ENCODE results near the gene FOXJ2.
"Not testable (repeated sequence)": the region's sequence is repeated elsewhere in the genome, so short reads cannot be mapped to it uniquely, and the experiment has no call there.

Gene FOXJ2
- total RNA-seq = 57.8 to 70.6 (median 65.2) reads per million in 3 donors

- H3K36me3 ChIP-seq (ENCODE audit: control insufficient read depth, insufficient read depth, low read length) = no peaks in the 10 kb centered on the region
- H3K9me3 ChIP-seq (ENCODE audit: control insufficient read depth, low read length) = no peaks in the 10 kb centered on the region
- H3K4me1 ChIP-seq (ENCODE audit: control insufficient read depth, insufficient read depth, low read length, poor library complexity, severe bottlenecking) = peaks cover 44% of the 10 kb centered on the region
- H3K27ac ChIP-seq (ENCODE audit: insufficient read depth, low read length, poor library complexity, severe bottlenecking) = peak within 1 kb of the TSS; percentile 95
- DNase-seq = peak; percentile 69 to 74 (median 71)
- no peaks in the 10 kb centered on the region for H3K27me3 ChIP-seq (replicated peaks; ENCODE audit: control insufficient read depth, insufficient read depth, low read length, poor library complexity, severe bottlenecking)
- peak within 1 kb of the TSS; percentile 94 for H3K4me3 ChIP-seq (ENCODE audit: insufficient read depth, low read depth, low read length, poor library complexity, severe bottlenecking)
These were observed at the start of gene FOXJ2 for GRCh38 chr12:8032242-8033152. Gene FOXJ2 (plus strand): TSS chr12:8032716. CDS start chr12:8039833, 7,117 bp downstream.

GRCh38 chr12:7983019-7983418 lies 49.5 kb upstream of the FOXJ2 start:
- H3K27ac ChIP-seq (ENCODE audit: insufficient read depth, low read length, poor library complexity, severe bottlenecking); H3K4me1 ChIP-seq (ENCODE audit: control insufficient read depth, insufficient read depth, low read length, poor library complexity, severe bottlenecking); DNase-seq: not testable (repeated sequence)

GRCh38 chr12:7983460-7983859 lies 49.1 kb upstream of the FOXJ2 start:
- H3K36me3 ChIP-seq (ENCODE audit: control insufficient read depth, insufficient read depth, low read length); H3K4me1 ChIP-seq (ENCODE audit: control insufficient read depth, insufficient read depth, low read length, poor library complexity, severe bottlenecking); H3K27ac ChIP-seq (ENCODE audit: insufficient read depth, low read length, poor library complexity, severe bottlenecking); H3K4me3 ChIP-seq (ENCODE audit: insufficient read depth, low read depth, low read length, poor library complexity, severe bottlenecking); H3K27me3 ChIP-seq (replicated peaks; ENCODE audit: control insufficient read depth, insufficient read depth, low read length, poor library complexity, severe bottlenecking); DNase-seq; H3K9me3 ChIP-seq (ENCODE audit: control insufficient read depth, low read length): not testable (repeated sequence)

More at GRCh38 chr12:7983019-7983418, 49.5 kb upstream of the FOXJ2 start:
- not testable (repeated sequence) for H3K4me3 ChIP-seq (ENCODE audit: insufficient read depth, low read depth, low read length, poor library complexity, severe bottlenecking); H3K27me3 ChIP-seq (replicated peaks; ENCODE audit: control insufficient read depth, insufficient read depth, low read length, poor library complexity, severe bottlenecking); H3K9me3 ChIP-seq (ENCODE audit: control insufficient read depth, low read length); H3K36me3 ChIP-seq (ENCODE audit: control insufficient read depth, insufficient read depth, low read length)

- Histone ChIP-seq H3K9me3 (ENCODE audit: control insufficient read depth, low read length) (no peaks in the 10 kb centered on the region), H3K36me3 (ENCODE audit: control insufficient read depth, insufficient read depth, low read length) (no peaks in the 10 kb centered on the region), H3K27ac (ENCODE audit: insufficient read depth, low read length, poor library complexity, severe bottlenecking) (no peak overlapping the region), H3K27me3 (replicated peaks; ENCODE audit: control insufficient read depth, insufficient read depth, low read length, poor library complexity, severe bottlenecking) (no peaks in the 10 kb centered on the region), H3K4me1 (ENCODE audit: control insufficient read depth, insufficient read depth, low read length, poor library complexity, severe bottlenecking) (peaks cover 11% of the 10 kb centered on the region), H3K4me3 (ENCODE audit: insufficient read depth, low read depth, low read length, poor library complexity, severe bottlenecking) (no peak overlapping the region)
- no peak for DNase-seq
These were observed 47.6 kb upstream of the FOXJ2 start for GRCh38 chr12:7984900-7985299.

- H3K27ac ChIP-seq (ENCODE audit: insufficient read depth, low read length, poor library complexity, severe bottlenecking) = no peak overlapping the region
- peaks cover 20% of the 10 kb centered on the region for H3K4me1 ChIP-seq (ENCODE audit: control insufficient read depth, insufficient read depth, low read length, poor library complexity, severe bottlenecking)
- no peaks in the 10 kb centered on the region for H3K9me3 ChIP-seq (ENCODE audit: control insufficient read depth, low read length)
- H3K27me3 ChIP-seq (replicated peaks; ENCODE audit: control insufficient read depth, insufficient read depth, low read length, poor library complexity, severe bottlenecking) = no peaks in the 10 kb centered on the region
- no peak for DNase-seq
- no peaks in the 10 kb centered on the region for H3K36me3 ChIP-seq (ENCODE audit: control insufficient read depth, insufficient read depth, low read length)
- H3K4me3 ChIP-seq (ENCODE audit: insufficient read depth, low read depth, low read length, poor library complexity, severe bottlenecking) = no peak overlapping the region
These were observed 46.6 kb upstream of the FOXJ2 start for GRCh38 chr12:7985802-7986418.

- Histone ChIP-seq H3K4me3 (ENCODE audit: insufficient read depth, low read depth, low read length, poor library complexity, severe bottlenecking) (peak overlapping the region; percentile 10), H3K27me3 (replicated peaks; ENCODE audit: control insufficient read depth, insufficient read depth, low read length, poor library complexity, severe bottlenecking) (no peaks in the 10 kb centered on the region), H3K36me3 (ENCODE audit: control insufficient read depth, insufficient read depth, low read length) (no peaks in the 10 kb centered on the region), H3K9me3 (ENCODE audit: control insufficient read depth, low read length) (no peaks in the 10 kb centered on the region), H3K4me1 (ENCODE audit: control insufficient read depth, insufficient read depth, low read length, poor library complexity, severe bottlenecking) (peaks cover 30% of the 10 kb centered on the region), H3K27ac (ENCODE audit: insufficient read depth, low read length, poor library complexity, severe bottlenecking) (peak overlapping the region; percentile 49)
- DNase-seq = peak; percentile 34 to 59 (median 58)
These were observed 42.6 kb upstream of the FOXJ2 start for GRCh38 chr12:7989827-7990491.

GRCh38 chr12:7991535-7991934 lies 41.0 kb upstream of the FOXJ2 start:
- H3K4me3 ChIP-seq (ENCODE audit: insufficient read depth, low read depth, low read length, poor library complexity, severe bottlenecking) = no peak overlapping the region
- no peaks in the 10 kb centered on the region for H3K27me3 ChIP-seq (replicated peaks; ENCODE audit: control insufficient read depth, insufficient read depth, low read length, poor library complexity, severe bottlenecking)
- H3K4me1 ChIP-seq (ENCODE audit: control insufficient read depth, insufficient read depth, low read length, poor library complexity, severe bottlenecking) = peaks cover 32% of the 10 kb centered on the region
- no peak for DNase-seq
- H3K27ac ChIP-seq (ENCODE audit: insufficient read depth, low read length, poor library complexity, severe bottlenecking) = peak overlapping the region; percentile 49
- no peaks in the 10 kb centered on the region for H3K9me3 ChIP-seq (ENCODE audit: control insufficient read depth, low read length)
- no peaks in the 10 kb centered on the region for H3K36me3 ChIP-seq (ENCODE audit: control insufficient read depth, insufficient read depth, low read length)

- Histone ChIP-seq H3K36me3 (ENCODE audit: control insufficient read depth, insufficient read depth, low read length) (no peaks in the 10 kb centered on the region), H3K27me3 (replicated peaks; ENCODE audit: control insufficient read depth, insufficient read depth, low read length, poor library complexity, severe bottlenecking) (no peaks in the 10 kb centered on the region), H3K4me1 (ENCODE audit: control insufficient read depth, insufficient read depth, low read length, poor library complexity, severe bottlenecking) (peaks cover 27% of the 10 kb centered on the region), H3K4me3 (ENCODE audit: insufficient read depth, low read depth, low read length, poor library complexity, severe bottlenecking) (no peak overlapping the region), H3K27ac (ENCODE audit: insufficient read depth, low read length, poor library complexity, severe bottlenecking) (no peak overlapping the region), H3K9me3 (ENCODE audit: control insufficient read depth, low read length) (no peaks in the 10 kb centered on the region)
- no peak for DNase-seq
These were observed 37.7 kb upstream of the FOXJ2 start for GRCh38 chr12:7994731-7995205.

GRCh38 chr12:7995266-7995963 lies 37.1 kb upstream of the FOXJ2 start:
- peaks cover 21% of the 10 kb centered on the region for H3K4me1 ChIP-seq (ENCODE audit: control insufficient read depth, insufficient read depth, low read length, poor library complexity, severe bottlenecking)
- H3K4me3 ChIP-seq (ENCODE audit: insufficient read depth, low read depth, low read length, poor library complexity, severe bottlenecking) = no peak overlapping the region
- peak; percentile 63 to 69 (median 64) for DNase-seq
- peak overlapping the region; percentile 29 for H3K27ac ChIP-seq (ENCODE audit: insufficient read depth, low read length, poor library complexity, severe bottlenecking)
- no peaks in the 10 kb centered on the region for H3K36me3 ChIP-seq (ENCODE audit: control insufficient read depth, insufficient read depth, low read length)
- no peaks in the 10 kb centered on the region for H3K9me3 ChIP-seq (ENCODE audit: control insufficient read depth, low read length)
- H3K27me3 ChIP-seq (replicated peaks; ENCODE audit: control insufficient read depth, insufficient read depth, low read length, poor library complexity, severe bottlenecking) = no peaks in the 10 kb centered on the region
